Fibroblast of lung (primary cell): Measurements from ENCODE around the gene ARHGEF25.

Experiments
- CTCF ChIP-seq, 2 donors: IDR thresholded peaks in 1 of 2; conservative IDR thresholded peaks in 1 of 2; 1 replicate in 1 of 2; 2 replicates in 1 of 2; pipeline ENCODE4 v1.5.1; 2011 to 2012; ENCODE audit warnings: low read length in 2 of 2, control low read depth in 1 of 2, inconsistent platforms in 1 of 2, low read depth in 1 of 2, mild to moderate bottlenecking in 1 of 2
- EZH2 ChIP-seq: IDR thresholded peaks from 2 replicates; pipeline ENCODE4 v1.5.1; 2012; ENCODE audit warnings: low read length, control low read depth, mild to moderate bottlenecking; ENCODE audit errors: missing control alignments

GRCh38 chr12:57607958-57608663 lies 3.1 kb upstream of the ARHGEF25 start:
- no peak for TF ChIP-seq CTCF (conservative IDR thresholded peaks at IDR 0.05 in 1 of 2, IDR thresholded peaks at IDR 0.05 in 1 of 2; ENCODE audit: low read depth in 1 of 2, low read length in 2 of 2)
- no peak for TF ChIP-seq EZH2
